Mesenteric fat pad (tissue), 1 donor: Measurements from ENCODE around the gene CALD1. TPM values are rescaled to one million over a fixed set of nuclear protein-coding genes. Genes with fewer than 3 reads are reported as not detected.

ENCODE experiments used
- DNase-seq: peaks from one replicate; pipeline ENCODE4 v3.0.0-alpha.2; 2020; ENCODE audit warnings: low spot score
- total RNA-seq: library from RNA; stranded (reverse); fragmentation: NEBNext Ultra II Directional; extraction: Animal tissue kit (Norgen Biotek cat#: 25700); gene quantifications from one replicate; pipeline ENCODE4 v1.2.1, GENCODE V29; 2021
- donor health status: DM: yes; HTN: yes; CAD: no.

Gene CALD1
- total RNA-seq, 1 donor from 2014 or later = 227 TPM

- no peak for DNase-seq
Measured at GRCh38 chr7:134995239-134996096, 216.0 kb downstream of the CALD1 start.

DNA sequence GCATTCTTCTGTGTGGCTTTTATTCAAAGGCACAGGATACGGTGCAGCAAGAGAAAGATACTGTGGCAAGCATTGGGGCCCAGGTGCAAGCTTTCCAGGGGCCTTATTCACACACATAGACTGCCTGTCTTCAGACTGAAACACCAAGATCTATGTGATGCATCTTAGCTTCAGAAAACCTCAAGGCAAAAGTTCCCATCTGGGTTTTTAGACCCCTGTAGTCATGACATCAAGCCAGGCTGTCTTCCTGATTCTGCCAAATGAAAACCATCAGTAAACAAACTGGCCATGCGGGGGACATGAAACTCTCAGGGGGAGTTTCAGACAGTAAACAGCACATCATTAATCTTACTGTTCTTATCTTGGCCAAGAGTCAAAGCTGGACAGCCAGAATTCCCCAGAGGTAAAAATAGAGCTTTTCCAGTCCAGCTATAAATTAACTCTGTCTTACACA lies 216.7 kb downstream of the CALD1 start:
- no peak for DNase-seq

GRCh38 chr7:134997214-134997885 lies 217.9 kb downstream of the CALD1 start:
- no peak for DNase-seq

GRCh38 chr7:134999136-134999535 lies 219.7 kb downstream of the CALD1 start:
- DNase-seq = no peak

DNA sequence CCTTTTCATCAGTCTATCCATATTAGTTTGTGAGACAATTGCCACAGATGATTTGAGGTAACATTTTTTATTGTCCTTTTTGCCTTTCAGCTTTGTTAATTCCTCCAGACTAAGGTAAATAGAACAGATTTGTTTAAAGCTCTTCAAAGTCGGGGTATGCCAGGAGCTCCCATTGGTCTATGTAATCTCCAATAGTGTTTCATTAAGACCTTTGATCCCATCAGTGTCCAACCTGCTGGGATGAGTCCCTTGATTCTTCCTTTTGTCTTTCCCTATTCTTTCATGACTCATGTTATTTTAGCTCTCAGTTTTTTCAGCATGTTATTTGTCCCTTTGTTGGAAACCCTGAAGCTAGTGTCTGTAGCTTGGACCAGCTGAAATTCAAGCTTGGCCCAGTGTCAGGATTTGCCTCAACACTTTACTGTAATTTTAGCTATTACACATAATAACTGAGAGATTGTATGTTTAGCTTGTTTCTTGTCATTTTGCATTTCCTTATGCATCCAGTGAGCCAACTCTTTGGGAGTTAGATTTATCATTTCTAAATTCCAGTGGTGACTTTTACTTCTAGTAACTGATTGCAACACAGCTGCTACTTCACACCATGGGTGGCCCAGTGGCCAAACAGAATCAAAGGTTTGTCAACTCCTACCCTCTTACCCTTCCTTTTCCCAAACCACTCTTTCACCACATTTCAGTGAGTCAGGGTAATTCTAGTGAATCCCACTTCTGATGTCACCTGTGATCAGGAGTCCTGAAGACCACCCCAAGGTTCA lies 222.1 kb downstream of the CALD1 start:
- no peak for DNase-seq

DNA sequence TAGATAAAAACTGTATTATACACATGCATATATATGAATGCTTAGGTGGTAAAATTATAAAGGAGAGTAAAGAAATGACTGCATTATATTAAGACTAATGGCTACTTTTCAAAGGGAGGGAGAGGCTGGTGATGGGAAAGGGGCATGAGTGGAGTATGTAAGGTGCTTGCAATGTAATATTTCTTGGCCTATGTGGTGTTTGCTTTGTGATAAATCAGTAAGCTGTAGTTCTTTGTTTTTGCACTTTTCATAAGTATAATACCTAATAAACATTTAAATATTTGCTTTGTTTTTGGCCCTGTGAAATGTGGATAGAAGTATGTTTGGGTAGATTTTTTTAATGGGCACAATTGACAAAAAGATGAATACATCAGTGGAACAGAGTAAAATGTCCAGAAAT lies 232.8 kb downstream of the CALD1 start:
- DNase-seq = no peak

Other genes starting within 250 kb of the CALD1 start
- gene AKR1B15, start 230.5 kb upstream of the CALD1 start, total RNA-seq = 2.3 TPM
- 12.4 TPM for gene BPGM, start 132.8 kb upstream of the CALD1 start, total RNA-seq
- gene AGBL3, start 206.9 kb downstream of the CALD1 start, total RNA-seq = 2.6 TPM